ENCODE results near the gene RHBDL1.

DNA sequence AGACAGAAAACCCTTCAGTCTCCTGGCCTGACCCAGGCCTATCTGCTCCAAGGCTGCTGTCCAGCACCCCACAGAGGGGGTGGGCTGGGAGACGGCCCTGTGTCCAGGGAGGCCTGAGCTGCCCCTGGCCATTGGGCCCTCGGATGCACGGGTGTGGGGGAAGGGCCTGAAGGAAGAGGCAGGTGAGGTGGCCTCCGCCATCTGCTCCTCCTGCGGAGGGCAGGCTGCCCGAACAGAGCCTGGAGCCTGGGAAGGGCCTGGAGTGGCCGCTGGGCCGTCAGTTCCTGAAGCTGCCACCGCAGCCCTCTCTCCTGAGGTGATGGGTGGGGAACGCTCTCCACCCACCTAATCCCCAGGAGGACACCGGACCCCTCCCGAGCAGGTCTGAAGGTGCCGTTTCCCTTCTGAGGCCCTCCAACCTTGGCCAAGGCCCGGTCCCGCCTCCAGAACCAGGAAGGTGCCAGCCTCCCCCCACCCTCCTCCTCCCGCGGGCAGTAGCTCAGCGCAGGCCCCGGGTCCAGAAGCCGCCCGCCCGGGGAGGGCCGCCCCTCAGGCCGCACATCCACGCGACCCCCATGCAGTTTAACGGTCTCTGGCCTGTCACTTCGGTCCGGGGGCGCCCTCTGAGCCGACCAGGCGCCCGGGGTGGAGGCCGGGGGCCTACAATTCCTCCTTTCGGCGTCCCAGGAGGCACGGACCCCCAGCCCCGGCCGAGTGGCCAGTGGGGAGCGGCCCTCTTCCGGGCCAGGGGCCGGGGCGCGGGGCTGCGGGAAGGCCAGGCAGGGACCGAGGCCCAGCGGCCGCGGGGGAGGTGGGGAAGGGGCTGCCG, 29.3 kb downstream of the RHBDL1 start:
- TF ChIP-seq, protein P1, sequence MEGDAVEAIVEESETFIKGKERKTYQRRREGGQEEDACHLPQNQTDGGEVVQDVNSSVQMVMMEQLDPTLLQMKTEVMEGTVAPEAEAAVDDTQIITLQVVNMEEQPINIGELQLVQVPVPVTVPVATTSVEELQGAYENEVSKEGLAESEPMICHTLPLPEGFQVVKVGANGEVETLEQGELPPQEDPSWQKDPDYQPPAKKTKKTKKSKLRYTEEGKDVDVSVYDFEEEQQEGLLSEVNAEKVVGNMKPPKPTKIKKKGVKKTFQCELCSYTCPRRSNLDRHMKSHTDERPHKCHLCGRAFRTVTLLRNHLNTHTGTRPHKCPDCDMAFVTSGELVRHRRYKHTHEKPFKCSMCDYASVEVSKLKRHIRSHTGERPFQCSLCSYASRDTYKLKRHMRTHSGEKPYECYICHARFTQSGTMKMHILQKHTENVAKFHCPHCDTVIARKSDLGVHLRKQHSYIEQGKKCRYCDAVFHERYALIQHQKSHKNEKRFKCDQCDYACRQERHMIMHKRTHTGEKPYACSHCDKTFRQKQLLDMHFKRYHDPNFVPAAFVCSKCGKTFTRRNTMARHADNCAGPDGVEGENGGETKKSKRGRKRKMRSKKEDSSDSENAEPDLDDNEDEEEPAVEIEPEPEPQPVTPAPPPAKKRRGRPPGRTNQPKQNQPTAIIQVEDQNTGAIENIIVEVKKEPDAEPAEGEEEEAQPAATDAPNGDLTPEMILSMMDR (conservative IDR thresholded peaks at IDR 0.05; ENCODE audit: low read length) = no peak
- no peak for TF ChIP-seq EZH2phosphoT487 (IDR thresholded peaks at IDR 0.05; ENCODE audit: borderline replicate concordance)
